HCT116 (cell line): Measurements from ENCODE around the gene TEX10. TPM values are rescaled to one million over a fixed set of nuclear protein-coding genes. Genes with fewer than 3 reads are reported as not detected.

Experiments
- ATAC-seq: fragments of 200-7000 bp; cut with Tn5 transposase; 2 replicates; pipeline ENCODE4 v1.9.1; 2020; ENCODE audit warnings: mild to moderate bottlenecking, moderate library complexity
- BruUV-seq: library from RNA; stranded (reverse); fragments of 400-500 nt; replicated peaks from 2 replicates; lab custom pipeline; 2021; lab: Mats Ljungman, UMichigan
- CTCF ChIA-PET: fragments of 300-600 bp; sonication (Branson Sonifier 250); formaldehyde crosslinking; loops from one replicate; lab custom pipeline; 2021; ENCODE audit warnings: antibody characterized with exemption; lab: Charles Lee
- POLR2A ChIA-PET: fragments of 300-600, 350-600 bp; sonication (Branson Sonifier 250); formaldehyde crosslinking; loops from one replicate; lab custom pipeline; 2021; ENCODE audit warnings: antibody characterized with exemption; lab: Charles Lee
- RAD21 ChIA-PET, 2 experiments: fragments of 300-600 bp; sonication (Branson Sonifier 250); formaldehyde crosslinking; loops; one replicate each; lab custom pipeline; 2023; ENCODE audit warnings: low total read pairs in 2 of 2; ENCODE audit not compliant: uncharacterized antibody in 2 of 2, unreplicated experiment in 2 of 2, low non-redundant PET in 1 of 2; lab: Charles Lee
- DNase-seq: peaks from one replicate; pipeline ENCODE4 v3.0.0-alpha.2; 2010; ENCODE audit warnings: low read depth, low spot score
- H2AFZ ChIP-seq: fragments of 200-600 bp; shearing (Covaris generic), sonication (generic); 2 replicates; pipeline ENCODE4 v1.6.1; 2017; ENCODE audit warnings: low read depth, mixed run types, mixed read lengths, antibody characterized with exemption, low read length; ENCODE audit not compliant: poor library complexity, severe bottlenecking
- H3K27ac ChIP-seq: 2 replicates; pipeline ENCODE4 v1.5.1; 2012; ENCODE audit warnings: low read depth, low read length
- H3K27me3 ChIP-seq: fragments of 200-600 bp; sonication (generic); 2 replicates; pipeline ENCODE4 v1.6.1; 2016; ENCODE audit warnings: mixed run types, low read length, mixed read lengths; ENCODE audit not compliant: insufficient read depth
- H3K36me3 ChIP-seq, 2 experiments: fragments of 200-500 bp in 1 of 2; fragments of 200-600 bp in 1 of 2; sonication (Bioruptor generic) in 1 of 2; sonication (generic) in 1 of 2; 2 replicates each; pipeline versions ENCODE4 v1.5.1 to v1.6.1; 2014 to 2016; ENCODE audit warnings: low read length in 2 of 2, inconsistent platforms in 1 of 2, mixed read lengths in 1 of 2, mixed run types in 1 of 2; ENCODE audit not compliant: insufficient read depth in 2 of 2, control insufficient read depth in 1 of 2
- H3K4me1 ChIP-seq, 2 experiments: fragments of 200-600 bp in 1 of 2; sonication (generic) in 1 of 2; 2 replicates each; pipeline versions ENCODE4 v1.5.1 to v1.6.1; 2012 to 2017; ENCODE audit warnings: low read length in 2 of 2, inconsistent platforms in 1 of 2, mild to moderate bottlenecking in 1 of 2, mixed read lengths in 1 of 2, mixed run types in 1 of 2, moderate library complexity in 1 of 2; ENCODE audit not compliant: insufficient read depth in 2 of 2, control insufficient read depth in 1 of 2
- H3K4me2 ChIP-seq: fragments of 200-600 bp; sonication (generic); 2 replicates; pipeline ENCODE4 v1.6.1; 2017; ENCODE audit warnings: mixed run types, low read length, mixed read lengths
- H3K4me3 ChIP-seq, 2 experiments: fragments of 200-600 bp in 1 of 2; sonication (generic) in 1 of 2; replicated peaks in 1 of 2; 2 replicates each; pipeline ENCODE4 v1.5.1; 2011 to 2016; ENCODE audit warnings: low read length in 2 of 2, control low read depth in 1 of 2, low read depth in 1 of 2, mild to moderate bottlenecking in 1 of 2, mixed read lengths in 1 of 2, mixed run types in 1 of 2
- H3K79me2 ChIP-seq: fragments of 200-600 bp; sonication (generic); 2 replicates; pipeline ENCODE4 v1.6.1; 2017; ENCODE audit warnings: mild to moderate bottlenecking, mixed run types, low read length, moderate library complexity, mixed read lengths; ENCODE audit not compliant: insufficient read depth
- H3K9ac ChIP-seq: fragments of 200-600 bp; sonication (generic); 2 replicates; pipeline ENCODE4 v1.6.1; 2016; ENCODE audit warnings: low read length, mixed read lengths
- H3K9me2 ChIP-seq: fragments of 200-600 bp; sonication (generic), shearing (Covaris generic); 2 replicates; pipeline ENCODE4 v1.6.1; 2017; ENCODE audit warnings: mixed run types, mild to moderate bottlenecking, moderate library complexity; ENCODE audit not compliant: insufficient read depth
- H3K9me3 ChIP-seq, 2 experiments: fragments of 200-500 bp in 1 of 2; fragments of 200-600 bp in 1 of 2; sonication (Bioruptor generic) in 1 of 2; sonication (generic) in 1 of 2; 2 replicates each; pipeline ENCODE4 v1.6.1; 2014 to 2017; ENCODE audit warnings: low read length in 2 of 2, mixed read lengths in 2 of 2, inconsistent platforms in 1 of 2, low read depth in 1 of 2, mild to moderate bottlenecking in 1 of 2, mixed run types in 1 of 2, moderate library complexity in 1 of 2; ENCODE audit not compliant: control insufficient read depth in 1 of 2, insufficient read depth in 1 of 2
- H4K20me1 ChIP-seq: fragments of 200-600 bp; sonication (generic), shearing (Covaris generic); 2 replicates; pipeline ENCODE4 v1.6.1; 2017; ENCODE audit warnings: mixed run types, mild to moderate bottlenecking, moderate library complexity; ENCODE audit not compliant: insufficient read depth
- CBX3 ChIP-seq: IDR thresholded peaks from 2 replicates; pipeline ENCODE4 v1.6.1; 2012; ENCODE audit warnings: low read depth
- CEBPB ChIP-seq: IDR thresholded peaks from 2 replicates; pipeline ENCODE4 v1.6.1; 2012; ENCODE audit warnings: low read depth
- EGR1 ChIP-seq: IDR thresholded peaks from 2 replicates; pipeline ENCODE4 v1.6.1; 2012; ENCODE audit warnings: low read depth
- ELF1 ChIP-seq: IDR thresholded peaks from 2 replicates; pipeline ENCODE4 v1.6.1; 2012; ENCODE audit warnings: low read depth, borderline replicate concordance
- EZH2 ChIP-seq: fragments of 200-600 bp; sonication (generic); IDR thresholded peaks from 2 replicates; pipeline ENCODE4 v1.6.1; 2017; ENCODE audit warnings: antibody characterized with exemption, mixed run types
- EZH2phosphoT487 ChIP-seq: fragments of 200-600 bp; IDR thresholded peaks from 2 replicates; pipeline ENCODE4 v1.6.1; 2018; ENCODE audit warnings: antibody characterized with exemption, borderline replicate concordance
- FOSL1 ChIP-seq: IDR thresholded peaks from 2 replicates; pipeline ENCODE4 v1.6.1; 2012; ENCODE audit warnings: low read depth
- JUND ChIP-seq: IDR thresholded peaks from 2 replicates; pipeline ENCODE4 v1.6.1; 2012
- POLR2A ChIP-seq: IDR thresholded peaks from 2 replicates; pipeline ENCODE4 v1.7.0; 2011; ENCODE audit warnings: borderline replicate concordance; ENCODE audit not compliant: insufficient read depth, insufficient read length; ENCODE audit errors: extremely low read depth
- POLR2AphosphoS5 ChIP-seq: IDR thresholded peaks from 2 replicates; pipeline ENCODE4 v1.6.1; 2011; ENCODE audit warnings: mild to moderate bottlenecking, low read depth, low read length, moderate library complexity
- RAD21 ChIP-seq: IDR thresholded peaks from 2 replicates; pipeline ENCODE4 v1.6.1; 2012; ENCODE audit warnings: low read depth, mild to moderate bottlenecking
- TCF7L2 ChIP-seq: IDR thresholded peaks from 2 replicates; pipeline ENCODE4 v1.7.0; 2011; ENCODE audit warnings: borderline replicate concordance, inconsistent platforms; ENCODE audit not compliant: insufficient read depth, insufficient read length; ENCODE audit errors: extremely low read depth
- ZFX ChIP-seq: fragments of 450-650 bp; IDR thresholded peaks from 2 replicates; pipeline ENCODE4 v1.6.1; 2017
- ZNF274 ChIP-seq: fragments of 200-500 bp; sonication (Bioruptor generic); IDR thresholded peaks from 2 replicates; pipeline ENCODE4 v1.6.1; 2014; ENCODE audit warnings: mild to moderate bottlenecking, low read depth, low read length, inconsistent platforms
- intact Hi-C: fragments of 100-400 bp; cut with micrococcal nuclease; formaldehyde crosslinking; loops from 2 replicates; pipeline ENCODE4 v1.10.0; 2022
- total RNA-seq: library from RNA; stranded (reverse); gene quantifications from one replicate; pipeline ENCODE4 v1.2.1, GENCODE V29; 2021; ENCODE audit not compliant: unreplicated experiment
- TF ChIP-seq, protein P1 (sequence below): IDR thresholded peaks from 2 replicates; pipeline ENCODE4 v1.6.1; 2011; ENCODE audit warnings: mild to moderate bottlenecking, low read length, moderate library complexity; ENCODE audit not compliant: insufficient replicate concordance; ENCODE audit errors: extremely low read depth

The TEX10 gene
- total RNA-seq, 1 experiment from 2014 or later: 53.0 TPM

DNA sequence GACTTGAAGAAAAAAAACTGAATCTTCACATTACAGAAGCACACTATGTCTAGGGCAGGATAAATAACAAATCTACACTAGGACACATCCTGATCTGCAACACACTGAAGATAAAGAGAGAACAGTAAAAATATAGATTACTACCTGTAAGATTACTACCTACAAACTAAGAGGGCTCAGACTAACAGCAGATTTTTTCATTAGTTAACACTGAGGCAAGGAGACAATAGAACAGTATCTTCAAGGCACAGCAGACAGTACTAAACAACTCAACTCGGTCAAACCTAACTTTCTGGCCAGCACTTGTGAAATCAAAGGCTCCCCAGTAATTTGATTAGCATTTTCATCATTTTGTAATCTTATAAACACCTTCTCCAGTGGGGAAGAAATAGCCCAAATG lies 46.5 kb downstream of the TEX10 start (continued):
- TF ChIP-seq, protein P1, sequence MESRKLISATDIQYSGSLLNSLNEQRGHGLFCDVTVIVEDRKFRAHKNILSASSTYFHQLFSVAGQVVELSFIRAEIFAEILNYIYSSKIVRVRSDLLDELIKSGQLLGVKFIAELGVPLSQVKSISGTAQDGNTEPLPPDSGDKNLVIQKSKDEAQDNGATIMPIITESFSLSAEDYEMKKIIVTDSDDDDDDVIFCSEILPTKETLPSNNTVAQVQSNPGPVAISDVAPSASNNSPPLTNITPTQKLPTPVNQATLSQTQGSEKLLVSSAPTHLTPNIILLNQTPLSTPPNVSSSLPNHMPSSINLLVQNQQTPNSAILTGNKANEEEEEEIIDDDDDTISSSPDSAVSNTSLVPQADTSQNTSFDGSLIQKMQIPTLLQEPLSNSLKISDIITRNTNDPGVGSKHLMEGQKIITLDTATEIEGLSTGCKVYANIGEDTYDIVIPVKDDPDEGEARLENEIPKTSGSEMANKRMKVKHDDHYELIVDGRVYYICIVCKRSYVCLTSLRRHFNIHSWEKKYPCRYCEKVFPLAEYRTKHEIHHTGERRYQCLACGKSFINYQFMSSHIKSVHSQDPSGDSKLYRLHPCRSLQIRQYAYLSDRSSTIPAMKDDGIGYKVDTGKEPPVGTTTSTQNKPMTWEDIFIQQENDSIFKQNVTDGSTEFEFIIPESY: no peak
- no peak for TF ChIP-seq RAD21

DNA sequence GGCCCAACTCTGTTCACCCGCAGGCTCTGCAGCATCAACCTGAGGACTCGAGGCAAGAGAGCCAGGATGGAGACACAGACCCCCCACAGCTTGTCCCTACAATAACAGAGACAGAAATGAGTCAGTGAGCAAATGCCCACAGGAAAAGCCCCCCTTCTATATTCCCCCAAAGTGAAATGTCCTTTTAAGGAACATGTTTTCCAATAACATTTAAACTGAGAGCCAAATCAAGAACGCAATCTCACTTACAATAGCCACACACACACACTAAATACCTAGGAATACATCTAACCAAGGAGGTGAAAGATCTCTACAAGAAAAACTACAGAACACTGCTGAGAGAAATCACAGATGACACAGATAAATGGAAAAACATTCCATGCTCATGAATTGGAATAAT lies 49.0 kb downstream of the TEX10 start:
- peaks cover 19 to 39% of the 10 kb centered on the region in 2 experiments for H3K36me3 ChIP-seq
- no TSS peak for BruUV-seq
- no peak overlapping the region for H3K9ac ChIP-seq
- CTCF ChIA-PET: no interaction called here
- H4K20me1 ChIP-seq: peaks cover 6% of the 10 kb centered on the region; the same call in 1 of the 2 replicates
- ATAC-seq: no peak
- intact Hi-C loops: no loop called here
- H3K4me1 ChIP-seq: no peaks in the 10 kb centered on the region
- TF ChIP-seq JUND (no peak), ZFX (no peak)
- TF ChIP-seq, all 23 proteins: peak for 0
- Histone ChIP-seq H2AFZ (no peak overlapping the region), H3K27ac (no peak overlapping the region), H3K27me3 (no peaks in the 10 kb centered on the region), H3K79me2 (peaks cover 60% of the 10 kb centered on the region), H3K4me2 (no peak overlapping the region), H3K9me3 (no peaks in the 10 kb centered on the region), H3K4me3 (no peak overlapping the region), H3K9me2 (no peaks in the 10 kb centered on the region)
- RAD21 ChIA-PET: no interaction called here
- DNase-seq: no peak
- POLR2A ChIA-PET: no interaction called here

DNA sequence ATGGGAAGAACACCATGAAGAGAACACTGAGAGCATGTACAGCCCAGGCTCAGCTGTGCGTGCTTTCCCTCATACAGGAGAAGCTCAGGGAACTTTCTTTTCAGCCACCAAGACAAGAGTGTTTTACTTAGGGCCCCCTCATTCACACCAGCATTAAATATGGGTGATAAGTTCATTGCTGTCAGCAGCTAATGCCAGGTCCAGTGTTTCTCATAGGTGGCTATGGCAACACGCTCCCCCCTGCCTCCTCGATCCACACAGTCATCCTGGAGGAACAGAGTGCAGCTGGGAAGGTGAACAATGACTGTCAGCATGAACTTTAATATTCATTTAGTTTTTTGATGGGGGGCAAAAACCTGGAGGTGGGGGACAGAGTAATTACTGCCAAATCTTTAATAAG lies 54.4 kb downstream of the TEX10 start:
- DNase-seq (no peak), ATAC-seq (no peak)
- no peak overlapping the region for H3K4me2 ChIP-seq
- intact Hi-C loops: no loop called here
- POLR2A ChIA-PET: no interaction called here
- no peak overlapping the region for H3K27ac ChIP-seq
- TF ChIP-seq ZFX (no peak), CEBPB (no peak), POLR2A (no peak), JUND (no peak), CBX3 (no peak), ELF1 (no peak), EZH2 (no peak), POLR2AphosphoS5 (no peak), EGR1 (no peak), EZH2phosphoT487 (no peak), RAD21 (no peak), ZNF274 (no peak), TCF7L2 (no peak), FOSL1 (no peak)
- TF ChIP-seq, protein P1: no peak
- no peaks in the 10 kb centered on the region for H3K9me3 ChIP-seq
- RAD21 ChIA-PET: no interaction called here
- BruUV-seq: no TSS peak
- no peaks in the 10 kb centered on the region for H4K20me1 ChIP-seq
- no peaks in the 10 kb centered on the region for H3K9me2 ChIP-seq
- no peaks in the 10 kb centered on the region for H3K4me1 ChIP-seq
- no peak overlapping the region for H3K9ac ChIP-seq
- no peaks in the 10 kb centered on the region for H3K27me3 ChIP-seq
- H2AFZ ChIP-seq: no peak overlapping the region
- CTCF ChIA-PET: interaction anchor here (0.9 kb wide), 1 partner anchor 26 kb away, joined by 3 read pairs; no protein-coding TSS in a partner anchor
- peaks cover 22% of the 10 kb centered on the region for H3K79me2 ChIP-seq
- H3K4me3 ChIP-seq: no peak overlapping the region
- H3K36me3 ChIP-seq: peaks cover 22 to 28% of the 10 kb centered on the region in 2 experiments
